Esophagus muscularis mucosa (tissue), 4 donors: Measurements from ENCODE around the gene TASL. TPM values are rescaled to one million over a fixed set of nuclear protein-coding genes. Genes with fewer than 3 reads are reported as not detected.
A peak's percentile ranks its signal among the peaks of the same experiment; 100 is the strongest.

Source experiments
- DNase-seq: peaks from one replicate; pipeline ENCODE4 v3.0.0-alpha.2; 2017; ENCODE audit errors: extremely low spot score
- H3K27ac ChIP-seq, 4 donors: fragments of 200-600 bp; sonication (generic); replicated peaks in 1 of 4; 1 replicate in 3 of 4; 2 replicates in 1 of 4; pipeline ENCODE4 v1.5.1; 2016 to 2019; ENCODE audit warnings: mild to moderate bottlenecking in 1 of 4
- H3K27me3 ChIP-seq, 4 donors: fragments of 200-600 bp; sonication (generic); one replicate each; pipeline versions ENCODE4 v1.5.1 to v1.6.0; 2016 to 2019
- H3K36me3 ChIP-seq, 4 donors: fragments of 200-600 bp; sonication (generic); one replicate each; pipeline ENCODE4 v1.5.1; 2016 to 2019
- H3K4me1 ChIP-seq, 4 donors: fragments of 200-600 bp; sonication (generic); one replicate each; pipeline ENCODE4 v1.5.1; 2016 to 2019
- H3K4me3 ChIP-seq, 4 donors: fragments of 200-600 bp; sonication (generic); 1 replicate in 2 of 4; 2 replicates in 2 of 4; pipeline ENCODE4 v1.5.1; 2016 to 2019; ENCODE audit warnings: mild to moderate bottlenecking in 4 of 4, moderate library complexity in 1 of 4
- H3K9me3 ChIP-seq, 4 donors: fragments of 200-600 bp; sonication (generic); 1 replicate in 3 of 4; 2 replicates in 1 of 4; pipeline ENCODE4 v1.5.1; 2016 to 2019
- CTCF ChIP-seq, 3 experiments: fragments of 200-600 bp in 2 of 3; fragments of 450-650 bp in 1 of 3; sonication (generic) in 2 of 3; IDR thresholded peaks; one replicate each; pipeline ENCODE4 v1.5.1; 2017 to 2019; ENCODE audit warnings: antibody characterized with exemption in 3 of 3, mild to moderate bottlenecking in 2 of 3, moderate library complexity in 1 of 3
- EP300 ChIP-seq: sonication (generic); formaldehyde crosslinking; IDR thresholded peaks from one replicate; pipeline ENCODE4 v1.6.1; 2017; ENCODE audit warnings: antibody characterized with exemption
- POLR2A ChIP-seq: fragments of 450-650 bp; IDR thresholded peaks from one replicate; pipeline ENCODE4 v1.6.1; 2017; ENCODE audit warnings: antibody characterized with exemption, moderate library complexity, mild to moderate bottlenecking, low read depth
- POLR2AphosphoS5 ChIP-seq, 2 donors: sonication (generic); formaldehyde crosslinking; IDR thresholded peaks; one replicate each; pipeline ENCODE4 v1.6.1; 2017; ENCODE audit warnings: antibody characterized with exemption in 2 of 2
- WGBS: methylation state at CpG from one replicate; pipeline ENCODE4 v1.1.5; 2018; 5-methylcytosine and 5-hydroxymethylcytosine counted together
- intact Hi-C: fragments of 100-400 bp; cut with DNase I; formaldehyde crosslinking; loops from one replicate; pipeline ENCODE4 v1.15.1; 2023
- total RNA-seq, 4 donors: library from RNA; depleted of rRNA; stranded (reverse); fragments of >200 nt; gene quantifications; one replicate each; pipeline versions ENCODE4 v1.1.0 to v1.2.1, GENCODE V29; 2016

Gene TASL, protein sequence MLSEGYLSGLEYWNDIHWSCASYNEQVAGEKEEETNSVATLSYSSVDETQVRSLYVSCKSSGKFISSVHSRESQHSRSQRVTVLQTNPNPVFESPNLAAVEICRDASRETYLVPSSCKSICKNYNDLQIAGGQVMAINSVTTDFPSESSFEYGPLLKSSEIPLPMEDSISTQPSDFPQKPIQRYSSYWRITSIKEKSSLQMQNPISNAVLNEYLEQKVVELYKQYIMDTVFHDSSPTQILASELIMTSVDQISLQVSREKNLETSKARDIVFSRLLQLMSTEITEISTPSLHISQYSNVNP
- total RNA-seq, result under 1 TPM; 0.13 to 0.75 (median 0.37) TPM

DNA sequence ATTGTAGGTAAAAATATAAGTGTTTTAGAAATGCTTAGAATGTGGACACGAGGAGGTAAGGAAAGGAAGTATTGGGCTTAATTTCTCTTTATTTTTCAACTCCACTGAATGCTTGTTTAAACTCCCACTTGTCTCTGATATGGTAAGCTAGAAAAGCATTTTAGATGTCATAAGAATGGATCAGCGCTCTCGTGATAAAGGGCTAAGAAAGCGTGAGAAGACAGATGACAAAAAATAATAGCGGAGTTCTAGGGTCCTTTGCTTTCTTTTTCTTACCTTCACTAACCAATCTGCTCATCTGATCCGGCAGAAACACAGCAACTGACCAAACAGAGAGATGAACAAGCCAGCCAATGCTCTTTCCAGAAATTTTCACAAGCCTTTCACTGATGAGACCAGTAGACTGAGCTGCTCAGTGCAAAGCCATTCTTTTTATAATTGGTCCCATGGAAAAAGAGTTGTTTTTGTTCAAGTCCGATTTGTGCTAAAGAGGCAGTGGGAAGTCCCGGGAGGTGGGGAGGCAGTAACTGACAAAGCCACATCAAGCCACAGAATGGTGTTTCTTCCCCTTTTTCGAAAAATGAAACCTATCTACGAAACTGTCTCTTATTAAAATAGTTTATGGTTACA, at the start of gene TASL:
Gene TASL, minus strand, starts transcription at position 405 of the 630 bp plus-strand sequence. CDS start 17,411 bp downstream, outside the sequence.
- intact Hi-C loops, result no loop called here
- Histone ChIP-seq H3K4me1 (no peaks in the 10 kb centered on the region), H3K27ac (no peak within 1 kb of the TSS), H3K9me3 (no peaks in the 10 kb centered on the region), H3K27me3 (no peaks in the 10 kb centered on the region), H3K36me3 (no peaks in the 10 kb centered on the region), H3K4me3 (peak within 1 kb of the TSS in 1 of 4 donors; percentile 31)
- DNase-seq, result no peak
- WGBS, result 66% methylated on average over 10 of the region's 10 CpGs
- TF ChIP-seq EP300 (no peak), POLR2AphosphoS5 (IDR thresholded peaks at IDR 0.05) (peak in 1 of 2 donors; percentile 15), POLR2A (no peak)

DNA sequence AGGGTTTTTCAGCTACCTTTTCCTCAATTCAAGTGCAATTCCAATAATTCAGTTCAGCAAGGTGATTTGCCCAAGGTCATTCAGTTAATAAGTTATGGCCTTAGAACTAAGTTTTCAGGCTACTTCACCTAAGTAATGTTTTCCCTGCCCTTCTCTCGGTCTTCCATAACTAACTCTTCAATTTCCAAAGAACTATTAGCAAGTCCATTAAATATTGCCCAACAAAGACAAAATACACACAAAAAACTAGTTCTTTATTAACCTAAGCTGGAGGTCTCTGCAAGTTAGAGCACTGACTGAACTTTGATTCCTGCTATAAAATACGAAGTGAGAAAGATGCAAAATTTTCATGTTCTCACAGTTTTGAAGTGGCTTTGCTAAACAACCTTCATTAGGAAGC, 48.8 kb upstream of the TASL start:
- no peaks in the 10 kb centered on the region for H3K4me1 ChIP-seq
- H3K27ac ChIP-seq, result no peak overlapping the region
- no peak overlapping the region for H3K4me3 ChIP-seq
- peaks cover 0 to 13% (median 0%) of the 10 kb centered on the region in 4 donors for H3K9me3 ChIP-seq
- no peak for TF ChIP-seq EP300
- no peak for TF ChIP-seq CTCF (IDR thresholded peaks at IDR 0.05)
- no peak for TF ChIP-seq POLR2AphosphoS5 (IDR thresholded peaks at IDR 0.05)
- no peak for TF ChIP-seq POLR2A
- no peaks in the 10 kb centered on the region for H3K27me3 ChIP-seq
- no peaks in the 10 kb centered on the region for H3K36me3 ChIP-seq
- DNase-seq, result no peak
- intact Hi-C loops, result no loop called here
- 70% methylated on average over 2 of the region's 2 CpGs for WGBS

GRCh38 chrX:30622361-30622760, 44.8 kb upstream of the TASL start:
- H3K36me3 ChIP-seq, result no peaks in the 10 kb centered on the region
- no peaks in the 10 kb centered on the region for H3K27me3 ChIP-seq
- H3K27ac ChIP-seq, result no peak overlapping the region
- intact Hi-C loops, result no loop called here
- TF ChIP-seq POLR2A, result no peak
- TF ChIP-seq EP300, result no peak
- TF ChIP-seq CTCF (IDR thresholded peaks at IDR 0.05), result no peak
- TF ChIP-seq POLR2AphosphoS5 (IDR thresholded peaks at IDR 0.05), result no peak
- DNase-seq, result no peak
- 88% methylated on average over 2 of the region's 2 CpGs for WGBS
- H3K4me1 ChIP-seq, result no peaks in the 10 kb centered on the region
- H3K9me3 ChIP-seq, result peaks cover 0 to 13% (median 0%) of the 10 kb centered on the region in 4 donors
- no peak overlapping the region for H3K4me3 ChIP-seq

DNA sequence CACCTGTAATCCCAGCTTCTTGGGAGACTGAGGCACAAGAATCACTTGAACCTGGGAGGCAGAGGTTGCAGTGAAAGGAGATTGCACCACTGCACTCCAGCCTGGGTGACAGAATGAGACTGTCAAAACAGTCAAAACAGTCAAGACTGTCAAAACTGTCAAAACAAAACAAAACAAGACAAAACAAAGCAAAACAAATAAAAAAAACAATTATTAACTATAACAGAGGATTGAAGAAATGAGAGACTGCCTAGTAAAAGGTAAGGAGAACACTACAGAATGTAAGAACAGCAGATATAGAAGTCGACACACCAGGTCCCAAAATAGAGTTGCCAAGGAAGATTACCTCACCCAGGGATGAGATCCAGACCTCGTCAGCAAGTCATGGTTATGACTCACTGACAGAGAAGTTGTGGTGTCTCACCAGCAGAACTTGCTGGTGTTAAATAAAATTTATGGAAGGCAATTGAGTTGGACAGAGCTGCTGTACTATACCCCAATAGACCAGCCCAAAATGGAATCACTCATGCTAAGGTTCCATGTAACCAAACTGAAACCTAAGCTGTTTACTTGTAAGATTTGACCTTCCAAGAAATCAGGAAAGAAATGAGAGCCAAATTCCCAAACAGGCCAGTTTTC, 43.5 kb upstream of the TASL start:
- no peaks in the 10 kb centered on the region for H3K36me3 ChIP-seq
- no peak overlapping the region for H3K4me3 ChIP-seq
- H3K27ac ChIP-seq, result peak overlapping the region in 2 of 4 donors; percentile 31 to 46
- peaks cover 0 to 13% (median 0%) of the 10 kb centered on the region in 4 donors for H3K9me3 ChIP-seq
- WGBS, result 37% methylated on average over 2 of the region's 2 CpGs
- intact Hi-C loops, result no loop called here
- peak in 1 of 2 donors; percentile 20 for TF ChIP-seq POLR2AphosphoS5 (IDR thresholded peaks at IDR 0.05)
- no peak for TF ChIP-seq EP300
- no peaks in the 10 kb centered on the region for H3K27me3 ChIP-seq
- DNase-seq, result no peak
- H3K4me1 ChIP-seq, result no peaks in the 10 kb centered on the region

DNA sequence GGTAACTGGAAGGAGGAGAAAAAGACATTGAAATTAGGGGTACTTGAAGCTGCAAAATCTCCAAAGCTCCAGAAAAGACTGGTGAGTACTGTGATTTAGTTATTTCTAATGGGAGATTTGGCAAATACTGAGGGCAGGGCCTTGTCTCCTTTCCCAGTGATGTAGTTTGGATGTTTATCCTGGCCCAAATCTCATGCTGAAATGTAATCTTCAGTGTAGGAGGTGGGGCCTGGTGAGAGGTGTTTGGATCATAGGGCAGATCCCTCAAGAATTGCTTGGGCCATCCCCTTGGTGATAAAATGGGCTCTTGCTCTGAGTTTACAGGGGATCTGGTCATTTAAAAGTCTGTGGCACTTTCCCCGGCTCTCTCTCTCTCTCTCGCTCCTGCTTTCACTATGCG, 42.6 kb upstream of the TASL start:
- Histone ChIP-seq H3K27me3 (no peaks in the 10 kb centered on the region), H3K27ac (no peak overlapping the region), H3K4me1 (no peaks in the 10 kb centered on the region), H3K36me3 (no peaks in the 10 kb centered on the region), H3K9me3 (peaks cover 0 to 13% (median 0%) of the 10 kb centered on the region in 4 donors), H3K4me3 (no peak overlapping the region)
- TF ChIP-seq POLR2A (no peak), EP300 (no peak), CTCF (IDR thresholded peaks at IDR 0.05) (no peak), POLR2AphosphoS5 (IDR thresholded peaks at IDR 0.05) (no peak)
- intact Hi-C loops, result no loop called here
- WGBS, result 63% methylated on average over 3 of the region's 3 CpGs
- DNase-seq, result no peak
